Mucosa of stomach (tissue), 1 donor: ENCODE measurements around the gene REXO5.
"Not testable (repeated sequence)": the region's sequence is repeated elsewhere in the genome, so short reads cannot be mapped to it uniquely, and the experiment has no call there.

ENCODE experiments used
- H3K27me3 ChIP-seq: one replicate; pipeline ENCODE4 v1.7.0; 2013; ENCODE audit warnings: mild to moderate bottlenecking, low read length; ENCODE audit not compliant: control insufficient read depth, insufficient read depth
- H3K36me3 ChIP-seq: one replicate; pipeline ENCODE4 v1.7.0; 2013; ENCODE audit warnings: low read length; ENCODE audit not compliant: control insufficient read depth, insufficient read depth
- H3K4me1 ChIP-seq: one replicate; pipeline ENCODE4 v1.7.0; 2013; ENCODE audit warnings: mild to moderate bottlenecking, low read length; ENCODE audit not compliant: control insufficient read depth, insufficient read depth
- H3K4me3 ChIP-seq: one replicate; pipeline ENCODE4 v1.7.0; 2013; ENCODE audit warnings: low read length
- H3K9ac ChIP-seq: one replicate; pipeline ENCODE4 v1.7.0; 2013; ENCODE audit warnings: mild to moderate bottlenecking, low read length, moderate library complexity
- H3K9me3 ChIP-seq: one replicate; pipeline ENCODE4 v1.7.0; 2013; ENCODE audit warnings: mild to moderate bottlenecking, low read length, moderate library complexity; ENCODE audit not compliant: control insufficient read depth
- donor health status: Pancreatic carcinoma.

REXO5 gene

GRCh38 chr16:20853981-20854620, 47.8 kb downstream of the REXO5 start:
- H3K27me3 ChIP-seq: no peaks in the 10 kb centered on the region
- no peaks in the 10 kb centered on the region for H3K36me3 ChIP-seq
- H3K9me3 ChIP-seq: no peaks in the 10 kb centered on the region
- no peak overlapping the region for H3K4me3 ChIP-seq
- peaks cover 24% of the 10 kb centered on the region for H3K4me1 ChIP-seq
- no peak overlapping the region for H3K9ac ChIP-seq

DNA sequence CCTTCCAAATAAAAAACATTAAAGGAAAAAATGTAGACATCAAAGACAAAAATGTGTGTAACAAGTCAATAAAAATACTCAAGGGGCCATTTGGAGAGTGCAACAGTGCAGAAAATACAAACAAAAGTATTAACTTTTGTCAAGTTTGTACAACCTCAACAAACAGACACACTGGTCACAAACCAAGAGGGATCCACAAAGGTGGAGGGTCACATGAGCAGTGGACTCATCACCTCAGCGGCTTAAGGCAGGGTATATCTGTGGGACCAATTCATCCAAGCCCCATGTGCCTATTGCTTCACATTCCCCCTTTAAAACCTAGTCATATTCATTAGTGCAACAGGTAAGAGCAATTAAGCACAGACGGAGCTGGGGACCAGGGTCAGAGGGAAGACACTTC, 48.6 kb downstream of the REXO5 start:
- Histone ChIP-seq H3K27me3 (no peaks in the 10 kb centered on the region), H3K4me1 (peaks cover 22% of the 10 kb centered on the region), H3K9ac (no peak overlapping the region), H3K9me3 (no peaks in the 10 kb centered on the region), H3K4me3 (no peak overlapping the region), H3K36me3 (no peaks in the 10 kb centered on the region)

DNA sequence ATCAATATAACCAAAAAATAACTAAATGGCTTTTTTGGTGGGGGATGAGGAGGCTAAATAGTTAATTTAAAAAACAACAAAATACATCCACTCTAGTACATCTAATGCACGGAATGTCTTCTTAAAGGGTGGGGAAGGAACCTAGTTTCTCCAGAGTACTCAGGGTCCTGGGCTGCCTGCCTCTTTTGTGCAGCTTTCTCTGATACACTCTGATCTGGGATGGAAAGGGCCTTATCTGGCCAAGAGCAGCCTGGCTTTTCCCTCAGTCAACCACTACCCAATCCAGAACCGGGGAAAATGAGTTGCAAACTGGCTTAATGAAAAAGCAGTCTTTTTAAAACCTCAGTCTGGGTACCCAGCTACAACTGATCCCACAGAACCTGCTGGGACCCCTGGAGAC, 51.0 kb downstream of the REXO5 start:
- peaks cover 5% of the 10 kb centered on the region for H3K4me1 ChIP-seq
- no peaks in the 10 kb centered on the region for H3K36me3 ChIP-seq
- H3K4me3 ChIP-seq: no peak overlapping the region
- H3K9ac ChIP-seq: no peak overlapping the region
- no peaks in the 10 kb centered on the region for H3K9me3 ChIP-seq
- H3K27me3 ChIP-seq: no peaks in the 10 kb centered on the region

DNA sequence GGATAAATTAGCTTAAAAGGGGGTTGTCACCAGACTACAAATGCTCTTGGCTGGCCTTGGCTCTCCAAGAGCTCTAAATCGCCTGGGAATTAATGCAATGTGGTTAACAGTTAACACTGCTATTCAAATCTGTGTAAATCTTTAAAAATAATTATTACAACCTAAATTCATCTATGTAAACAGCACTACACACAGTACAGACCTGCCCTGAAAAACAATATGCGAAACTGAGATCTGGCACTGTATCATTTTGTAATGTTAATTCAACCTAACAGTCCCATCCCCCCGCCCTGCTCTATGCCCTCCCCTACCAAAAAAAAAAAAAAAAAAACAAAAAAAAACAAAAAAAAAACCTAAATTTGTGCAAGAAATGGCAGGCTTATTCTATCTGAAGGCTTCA, 52.9 kb downstream of the REXO5 start:
- Histone ChIP-seq H3K27me3 (no peaks in the 10 kb centered on the region), H3K9ac (no peak overlapping the region), H3K4me3 (no peak overlapping the region), H3K36me3 (no peaks in the 10 kb centered on the region), H3K9me3 (no peaks in the 10 kb centered on the region), H3K4me1 (no peaks in the 10 kb centered on the region)

- Histone ChIP-seq H3K4me3 (no peak overlapping the region), H3K27me3 (no peaks in the 10 kb centered on the region), H3K9ac (no peak overlapping the region), H3K9me3 (no peaks in the 10 kb centered on the region), H3K36me3 (no peaks in the 10 kb centered on the region), H3K4me1 (no peaks in the 10 kb centered on the region)
Measured at GRCh38 chr16:20859699-20860098, 53.4 kb downstream of the REXO5 start.

DNA sequence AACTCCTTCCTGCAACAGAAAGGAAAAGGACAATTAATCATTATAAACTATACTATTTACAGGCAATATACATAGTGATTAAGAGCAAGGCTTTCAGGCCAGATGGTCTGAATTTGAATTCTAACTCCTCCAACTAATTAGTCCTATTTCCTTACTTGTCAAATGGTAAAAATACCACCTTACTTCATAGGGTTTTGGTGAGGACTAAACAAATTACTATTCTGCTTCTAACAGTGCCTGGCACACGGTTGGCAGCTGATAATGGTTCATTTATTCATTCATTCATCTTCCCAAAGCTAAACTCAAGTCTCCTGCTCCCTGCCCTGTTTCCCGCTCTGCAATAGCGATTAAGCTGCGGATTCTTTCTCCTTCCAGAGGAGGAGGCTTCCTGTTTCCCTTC, 54.0 kb downstream of the REXO5 start:
- no peak overlapping the region for H3K9ac ChIP-seq
- no peak overlapping the region for H3K4me3 ChIP-seq
- H3K36me3 ChIP-seq: no peaks in the 10 kb centered on the region
- H3K4me1 ChIP-seq: peaks cover 1% of the 10 kb centered on the region
- H3K27me3 ChIP-seq: no peaks in the 10 kb centered on the region
- no peaks in the 10 kb centered on the region for H3K9me3 ChIP-seq

GRCh38 chr16:20860995-20861394, 54.7 kb downstream of the REXO5 start:
- not testable (repeated sequence) for H3K9me3 ChIP-seq, H3K4me1 ChIP-seq, H3K4me3 ChIP-seq, H3K36me3 ChIP-seq, H3K9ac ChIP-seq, H3K27me3 ChIP-seq

DNA sequence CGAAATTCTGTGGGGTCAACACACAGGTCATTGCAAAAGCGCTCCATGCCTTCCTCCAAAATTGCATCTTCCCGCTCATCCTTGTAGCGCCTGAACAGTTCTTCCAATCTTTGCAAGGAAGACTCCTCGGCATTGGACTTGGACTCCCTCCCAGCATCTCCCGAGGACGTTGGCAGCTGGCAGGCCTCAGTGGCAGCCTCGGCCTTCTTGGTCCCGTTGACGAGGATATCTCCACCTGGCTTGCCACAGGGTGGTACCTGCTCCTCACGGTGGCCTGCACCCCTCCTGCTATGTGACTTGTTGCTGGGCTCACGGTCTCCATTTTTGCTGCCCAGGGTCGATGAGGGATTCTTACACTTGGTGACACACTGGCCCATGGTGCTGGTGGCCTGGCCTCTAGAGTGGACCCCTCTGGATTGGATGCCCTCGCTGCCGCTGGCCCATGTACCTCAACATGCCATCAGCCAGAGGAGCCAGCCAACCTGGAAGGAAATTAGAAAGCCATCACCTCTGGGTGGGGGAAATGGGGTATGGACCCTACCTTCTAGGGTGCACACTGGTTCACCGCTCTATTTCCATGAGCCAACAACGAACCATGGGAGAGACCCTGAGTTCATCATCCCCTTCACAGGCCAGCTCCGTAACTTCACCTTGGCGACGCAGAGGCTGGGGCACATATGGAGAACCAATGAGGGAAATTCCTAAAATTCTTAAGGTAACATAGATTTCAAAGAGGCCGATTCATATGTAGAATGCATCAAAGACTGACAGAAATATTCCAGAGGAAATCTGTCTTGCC, 56.0 kb downstream of the REXO5 start:
- no peaks in the 10 kb centered on the region for H3K9me3 ChIP-seq
- H3K4me1 ChIP-seq: peaks cover 21% of the 10 kb centered on the region
- H3K27me3 ChIP-seq: no peaks in the 10 kb centered on the region
- no peak overlapping the region for H3K4me3 ChIP-seq
- H3K9ac ChIP-seq: no peak overlapping the region
- no peaks in the 10 kb centered on the region for H3K36me3 ChIP-seq

DNA sequence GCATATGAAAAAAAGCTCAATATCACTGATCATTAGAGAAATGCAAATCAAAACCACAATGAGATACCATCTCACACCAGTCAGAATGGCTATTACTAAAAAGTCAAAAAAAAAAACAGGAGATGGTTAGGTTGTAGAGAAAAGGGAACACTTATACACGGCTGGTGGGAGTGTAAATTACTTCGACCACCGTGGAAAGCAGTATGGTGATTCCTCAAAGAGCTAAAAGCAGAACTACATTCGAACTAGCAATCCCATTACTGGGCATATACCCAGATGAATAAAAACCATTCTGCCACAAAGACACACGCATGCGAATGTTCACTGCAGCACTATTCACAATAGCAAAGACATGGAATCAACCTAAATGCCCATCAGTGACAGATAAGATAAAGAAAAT, 58.0 kb downstream of the REXO5 start:
- H3K9me3 ChIP-seq, H3K9ac ChIP-seq, H3K36me3 ChIP-seq, H3K27me3 ChIP-seq, H3K4me3 ChIP-seq: not testable (repeated sequence)
- H3K4me1 ChIP-seq: peaks cover 38% of the 10 kb centered on the region

GRCh38 chr16:20865420-20866131, 59.2 kb downstream of the REXO5 start:
- H3K4me3 ChIP-seq: no peak overlapping the region
- H3K27me3 ChIP-seq: no peaks in the 10 kb centered on the region
- no peak overlapping the region for H3K9ac ChIP-seq
- peaks cover 49% of the 10 kb centered on the region for H3K4me1 ChIP-seq
- H3K9me3 ChIP-seq: no peaks in the 10 kb centered on the region
- H3K36me3 ChIP-seq: no peaks in the 10 kb centered on the region

DNA sequence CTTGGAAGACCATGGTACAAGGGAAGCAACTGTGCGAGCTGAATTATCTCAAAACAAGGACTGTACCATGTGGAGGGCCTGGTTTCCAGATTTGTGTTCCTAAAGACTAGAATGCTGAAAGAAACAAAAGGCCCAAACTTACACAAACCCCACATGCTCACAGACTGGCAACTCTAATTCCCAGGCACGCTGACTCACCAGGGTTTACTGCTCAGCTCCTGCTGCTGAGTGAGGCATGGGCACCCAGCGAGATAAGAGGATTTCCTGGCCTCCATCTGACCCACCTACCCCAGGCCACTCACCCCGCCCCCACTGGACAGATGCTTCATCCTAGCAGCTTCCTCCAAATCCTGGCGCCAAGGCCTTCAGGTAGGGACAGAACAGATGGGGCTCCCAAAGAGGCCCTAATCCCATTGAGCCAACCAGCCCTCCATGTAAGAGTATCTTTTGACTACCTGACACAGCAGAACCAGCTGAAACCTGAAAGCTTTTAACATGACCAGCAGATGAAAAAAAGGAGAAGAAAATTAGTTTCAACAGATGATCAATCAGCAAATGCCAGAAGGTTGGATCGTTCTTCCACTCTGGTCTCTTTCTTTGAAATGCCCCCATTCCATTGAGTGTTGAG, 59.9 kb downstream of the REXO5 start:
- H3K9me3 ChIP-seq: no peaks in the 10 kb centered on the region
- H3K9ac ChIP-seq: no peak overlapping the region
- H3K36me3 ChIP-seq: no peaks in the 10 kb centered on the region
- no peaks in the 10 kb centered on the region for H3K27me3 ChIP-seq
- H3K4me3 ChIP-seq: no peak overlapping the region
- H3K4me1 ChIP-seq: peaks cover 50% of the 10 kb centered on the region

DNA sequence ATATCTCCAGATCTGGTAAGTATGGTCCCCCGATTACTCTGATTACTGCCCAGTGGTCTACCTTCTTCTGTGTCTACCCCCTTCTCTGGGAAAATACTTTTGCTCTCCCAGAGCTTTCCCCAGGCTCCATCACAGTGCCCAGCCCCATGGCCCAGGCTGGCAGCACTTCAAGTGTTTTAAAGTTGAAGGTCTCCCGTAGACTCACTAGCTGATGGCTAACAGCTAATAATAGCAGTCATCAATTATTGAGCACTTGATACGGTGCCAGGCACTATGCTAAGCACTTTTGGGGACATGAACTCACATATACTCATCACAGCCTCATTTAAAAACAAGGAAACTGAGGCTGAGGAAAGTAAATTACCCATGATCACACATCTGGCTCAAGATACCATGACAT, 60.5 kb downstream of the REXO5 start:
- Histone ChIP-seq H3K36me3 (no peaks in the 10 kb centered on the region), H3K9me3 (no peaks in the 10 kb centered on the region), H3K9ac (no peak overlapping the region), H3K4me3 (no peak overlapping the region), H3K4me1 (peaks cover 50% of the 10 kb centered on the region), H3K27me3 (no peaks in the 10 kb centered on the region)
